ENCODE results near the gene SETBP1. TPM values are rescaled to one million over a fixed set of nuclear protein-coding genes. Genes with fewer than 3 reads are reported as not detected.

Gene SETBP1
- total and polyA plus RNA-seq, 2 of the 8 experiments (the other 6 are each of a cell fraction or from before 2014, with no cell fraction given), result 2.0 to 6.5 TPM

GRCh38 chr18:44938720-44939665 is 258.3 kb downstream of the SETBP1 start:
- no peak overlapping the region for H2BK12ac ChIP-seq (ENCODE audit: low read depth, low read length)
- H2BK20ac ChIP-seq (ENCODE audit: low read length), result no peak overlapping the region
- no peak overlapping the region for H3K14ac ChIP-seq (ENCODE audit: insufficient read length)
- H3K18ac ChIP-seq (ENCODE audit: extremely low read depth, low read length), result no peak overlapping the region
- FAIRE-seq (no peak), DNase-seq (ENCODE audit: low read depth in 1 of 2, low spot score in 2 of 2) (no peak)
- 89% methylated on average over 5 of the region's 5 CpGs; no CpG with 5 or more reads in 1 of the 2 experiments for WGBS, 2 experiments (ENCODE audit: extremely low coverage in 1 of 2, insufficient coverage in 1 of 2, insufficient read length in 1 of 2, insufficient replicate concordance in 2 of 2, low coverage in 1 of 2, low lambda C conversion rate in 2 of 2, missing lambda C conversion rate in 1 of 2)
- no peak overlapping the region for H3K4me3 ChIP-seq (ENCODE audit: extremely low read depth in 1 of 4, insufficient read depth in 2 of 4, low read depth in 3 of 4, low read length in 4 of 4)
- peaks cover 8 to 13% of the 10 kb centered on the region in 2 experiments; a peak in 2 of 4 replicates for H3K9me3 ChIP-seq (ENCODE audit: insufficient read depth in 2 of 2, low read depth in 1 of 2, low read length in 1 of 2)
- ChIA-PET CTCF (ENCODE audit: partially characterized antibody) (interaction anchor here (0.7 to 1.6 kb wide), 2 partner anchors 116 to 442 kb away, joined by 3 read pairs; no protein-coding TSS in a partner anchor), POLR2A (ENCODE audit: partially characterized antibody) (no interaction called here)
- no peak overlapping the region for H2BK15ac ChIP-seq (ENCODE audit: low read length)
- H3K23me2 ChIP-seq (ENCODE audit: low read depth, low read length), result no peaks in the 10 kb centered on the region; the same call in 1 of the 2 replicates
- H3K56ac ChIP-seq (replicated peaks; ENCODE audit: insufficient read length, low read depth, low read length), result no peak overlapping the region
- H2BK5ac ChIP-seq (ENCODE audit: low read depth, low read length), result no peak overlapping the region
- no peak overlapping the region for H3K27ac ChIP-seq (ENCODE audit: low read depth, low read length)
- H2AFZ ChIP-seq (ENCODE audit: low read length), result no peak overlapping the region
- no peak overlapping the region for H4K8ac ChIP-seq (ENCODE audit: extremely low read depth, insufficient read depth, low read length)
- no peak overlapping the region for H3K4ac ChIP-seq (replicated peaks; ENCODE audit: insufficient read length, low read depth, low read length)
- H2BK120ac ChIP-seq (replicated peaks; ENCODE audit: low read depth, low read length), result no peak overlapping the region
- H2AK5ac ChIP-seq (ENCODE audit: low read depth, low read length), result no peak overlapping the region
- peaks cover 0 to 13% (median 2%) of the 10 kb centered on the region in 4 experiments; a peak in 5 of 7 replicates for H3K27me3 ChIP-seq (replicated peaks in 1 of 4; ENCODE audit: control insufficient read depth in 3 of 4, extremely low read depth in 1 of 4, insufficient read depth in 3 of 4, low read length in 3 of 4)
- peaks cover 0 to 3% (median 0%) of the 10 kb centered on the region in 4 experiments; a peak in 1 of 8 replicates for H3K36me3 ChIP-seq (ENCODE audit: control insufficient read depth in 2 of 4, insufficient read depth in 4 of 4, low read length in 3 of 4)
- no peak overlapping the region for H3K9ac ChIP-seq (replicated peaks in 1 of 4; ENCODE audit: extremely low read depth in 1 of 4, low read depth in 3 of 4, low read length in 3 of 4)
- H3K4me2 ChIP-seq (ENCODE audit: insufficient read depth in 1 of 2, low read depth in 2 of 2, low read length in 2 of 2), result no peak overlapping the region
- no peaks in the 10 kb centered on the region for H3K79me2 ChIP-seq (ENCODE audit: control insufficient read depth in 1 of 2, insufficient read depth in 2 of 2, low read length in 2 of 2)
- H3K4me1 ChIP-seq (replicated peaks in 1 of 4; ENCODE audit: control insufficient read depth in 3 of 4, insufficient read depth in 4 of 4, low read length in 3 of 4), result peaks cover 0 to 8% (median 3%) of the 10 kb centered on the region in 4 experiments; a peak in 4 of 7 replicates
- no peak overlapping the region for H4K5ac ChIP-seq (ENCODE audit: insufficient read length, low read depth, low read length)
- H4K20me1 ChIP-seq (replicated peaks in 1 of 2; ENCODE audit: control insufficient read depth in 1 of 2, insufficient read depth in 2 of 2, low read length in 2 of 2), result peaks cover 0 to 2% of the 10 kb centered on the region in 2 experiments
- no peaks in the 10 kb centered on the region for H3K79me1 ChIP-seq (ENCODE audit: low read depth, low read length)
- H4K91ac ChIP-seq (replicated peaks; ENCODE audit: insufficient read length, low read length), result no peak overlapping the region
- H3K23ac ChIP-seq (ENCODE audit: insufficient read length), result no peak overlapping the region
- TF ChIP-seq FOSL1 (IDR thresholded peaks at IDR 0.05; ENCODE audit: insufficient read depth, low read depth, low read length), result no peak
- no peak for TF ChIP-seq GTF2F1 (IDR thresholded peaks at IDR 0.05; ENCODE audit: borderline replicate concordance, low read depth, low read length)
- TF ChIP-seq TBP (IDR thresholded peaks at IDR 0.05; ENCODE audit: low read depth, low read length), result no peak
- TF ChIP-seq BACH1 (IDR thresholded peaks at IDR 0.05; ENCODE audit: low read length), result no peak
- TF ChIP-seq ASH2L (IDR thresholded peaks at IDR 0.05; ENCODE audit: low read length), result no peak
- TF ChIP-seq CEBPB (IDR thresholded peaks at IDR 0.05; ENCODE audit: low read depth, low read length), result no peak
- no peak for TF ChIP-seq RAD21 (IDR thresholded peaks at IDR 0.05 in 1 of 2, conservative IDR thresholded peaks at IDR 0.05 in 1 of 2; ENCODE audit: low read depth in 2 of 2, low read length in 2 of 2)
- no peak for TF ChIP-seq RFX5 (IDR thresholded peaks at IDR 0.05; ENCODE audit: borderline replicate concordance, low read depth, low read length)
- TF ChIP-seq TAF1 (IDR thresholded peaks at IDR 0.05; ENCODE audit: low read depth, low read length), result no peak
- no peak for TF ChIP-seq JUND (IDR thresholded peaks at IDR 0.05; ENCODE audit: low read length)
- no peak for TF ChIP-seq ZNF274 (IDR thresholded peaks at IDR 0.05; ENCODE audit: borderline replicate concordance, extremely low read depth, low read length)

Measured in H1 (cell line).